Dendritic cell treated with granulocyte-macrophage colony-stimulating factor and Interleukin-4, amounts not matched to agents 40 ng/mL and 50 ng/mL, for 4 days (primary cell): ENCODE measurements around the gene ARHGAP20.

Source experiments
- H3K27ac Mint-ChIP-seq: one replicate; pipeline ENCODE4 v1.8.0; 2022; ENCODE audit warnings: mild to moderate bottlenecking, mixed read lengths
- H3K27me3 Mint-ChIP-seq: one replicate; pipeline ENCODE4 v1.8.0; 2022; ENCODE audit warnings: mild to moderate bottlenecking, mixed read lengths
- H3K36me3 Mint-ChIP-seq: one replicate; pipeline ENCODE4 v1.8.0; 2022; ENCODE audit warnings: low read depth, mixed read lengths
- H3K4me1 Mint-ChIP-seq: one replicate; pipeline ENCODE4 v1.8.0; 2022; ENCODE audit warnings: low read depth, mixed read lengths
- H3K4me3 Mint-ChIP-seq: one replicate; pipeline ENCODE4 v1.8.0; 2022; ENCODE audit warnings: mild to moderate bottlenecking, moderate library complexity, mixed read lengths
- H3K9me3 Mint-ChIP-seq: one replicate; pipeline ENCODE4 v1.8.0; 2022; ENCODE audit warnings: mixed read lengths
- intact Hi-C: fragments of 100-400 bp; cut with micrococcal nuclease; formaldehyde crosslinking; loops from one replicate; pipeline ENCODE4 v1.15.0; 2022

Gene ARHGAP20

DNA sequence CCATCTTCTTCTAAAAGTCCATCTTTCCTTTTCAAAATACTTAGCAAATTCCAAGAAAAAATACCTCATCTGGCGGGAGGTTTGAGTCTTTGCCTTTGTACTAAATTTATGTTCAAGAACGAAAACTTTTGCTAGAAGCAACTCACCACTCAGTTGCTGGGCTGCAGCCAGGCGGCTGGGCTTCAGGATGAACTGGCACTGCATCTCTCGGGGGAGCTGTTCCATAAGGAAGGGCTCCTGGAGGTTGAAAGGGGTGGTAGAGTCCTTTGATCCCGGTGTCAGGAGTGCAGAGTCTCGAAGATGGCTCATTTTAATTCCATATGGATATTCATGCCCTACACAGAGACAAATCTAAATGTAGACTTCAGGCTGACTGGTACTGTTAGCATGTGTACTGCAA is 105.8 kb downstream of the ARHGAP20 start:
- intact Hi-C loops, result no loop called here
- peaks cover 2% of the 10 kb centered on the region for H3K27me3 Mint-ChIP-seq
- H3K4me1 Mint-ChIP-seq, result no peaks in the 10 kb centered on the region
- no peak overlapping the region for H3K4me3 Mint-ChIP-seq
- H3K9me3 Mint-ChIP-seq, result no peaks in the 10 kb centered on the region
- no peak overlapping the region for H3K27ac Mint-ChIP-seq
- no peaks in the 10 kb centered on the region for H3K36me3 Mint-ChIP-seq

DNA sequence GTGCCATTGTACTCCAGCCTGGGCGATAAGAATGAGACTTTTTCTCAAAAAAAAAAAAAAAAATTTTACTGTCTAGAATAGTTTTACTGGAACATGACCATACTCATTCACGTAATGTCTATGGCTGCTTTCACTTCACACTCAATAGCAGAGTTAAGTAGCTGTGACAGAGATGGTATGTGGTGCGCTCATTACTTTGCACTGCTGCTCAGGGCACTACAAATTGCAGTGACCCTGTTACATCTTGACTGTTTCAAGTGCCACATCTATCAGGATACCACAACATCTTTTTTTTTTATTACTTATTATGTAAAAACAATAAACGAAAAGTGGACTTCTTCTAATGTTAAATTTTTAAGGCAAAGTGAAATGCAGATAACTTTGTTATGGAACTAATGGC is 110.3 kb downstream of the ARHGAP20 start:
- no peaks in the 10 kb centered on the region for H3K36me3 Mint-ChIP-seq
- no peak overlapping the region for H3K4me3 Mint-ChIP-seq
- intact Hi-C loops, result no loop called here
- H3K4me1 Mint-ChIP-seq, result no peaks in the 10 kb centered on the region
- H3K9me3 Mint-ChIP-seq, result peaks cover 14% of the 10 kb centered on the region
- H3K27ac Mint-ChIP-seq, result no peak overlapping the region
- peaks cover 2% of the 10 kb centered on the region for H3K27me3 Mint-ChIP-seq

DNA sequence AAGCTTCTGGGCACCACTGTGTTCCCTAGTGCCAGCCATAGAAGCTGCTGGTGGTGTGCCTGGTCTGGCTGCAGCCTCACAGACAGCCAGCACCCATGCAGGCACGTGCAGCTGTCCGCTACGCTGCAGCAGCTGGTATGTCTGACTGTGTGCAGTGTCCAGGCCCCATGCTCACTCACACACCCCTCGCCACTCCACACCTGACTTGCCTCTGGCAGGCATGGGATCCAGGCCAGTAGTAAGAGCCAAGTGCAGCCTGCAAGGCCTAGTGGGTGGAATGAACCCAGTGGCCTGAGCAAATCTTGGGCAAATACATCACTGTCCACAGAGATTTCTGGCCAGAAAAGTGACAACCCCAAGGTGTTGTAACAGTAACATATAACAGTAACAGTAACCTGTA is 111.9 kb downstream of the ARHGAP20 start:
- intact Hi-C loops, result no loop called here
- Mint-ChIP-seq H3K27ac (no peak overlapping the region), H3K4me3 (no peak overlapping the region), H3K4me1 (no peaks in the 10 kb centered on the region), H3K9me3 (peaks cover 14% of the 10 kb centered on the region), H3K27me3 (peaks cover 2% of the 10 kb centered on the region), H3K36me3 (no peaks in the 10 kb centered on the region)

DNA sequence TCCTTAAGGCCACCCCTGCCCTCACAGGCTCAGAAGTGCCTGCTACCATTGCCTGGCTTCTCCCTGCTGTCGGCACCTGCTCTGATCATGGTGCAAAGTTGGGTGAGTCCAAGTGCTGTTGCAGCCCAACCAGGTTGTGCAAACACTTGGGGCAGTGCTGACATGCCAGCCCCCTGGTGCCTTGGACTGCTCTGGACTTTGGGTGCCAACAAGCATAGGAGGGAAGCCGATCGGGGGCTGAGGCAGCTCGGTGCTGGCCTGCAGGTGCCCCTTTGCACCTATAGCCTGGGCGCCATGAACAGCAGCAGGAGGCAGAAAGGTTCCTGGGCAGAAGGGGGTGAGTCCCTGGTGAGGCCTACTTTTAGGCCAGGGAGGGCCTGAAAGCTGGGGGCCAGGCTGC is 113.0 kb downstream of the ARHGAP20 start:
- H3K36me3 Mint-ChIP-seq, result no peaks in the 10 kb centered on the region
- intact Hi-C loops, result no loop called here
- no peaks in the 10 kb centered on the region for H3K27me3 Mint-ChIP-seq

DNA sequence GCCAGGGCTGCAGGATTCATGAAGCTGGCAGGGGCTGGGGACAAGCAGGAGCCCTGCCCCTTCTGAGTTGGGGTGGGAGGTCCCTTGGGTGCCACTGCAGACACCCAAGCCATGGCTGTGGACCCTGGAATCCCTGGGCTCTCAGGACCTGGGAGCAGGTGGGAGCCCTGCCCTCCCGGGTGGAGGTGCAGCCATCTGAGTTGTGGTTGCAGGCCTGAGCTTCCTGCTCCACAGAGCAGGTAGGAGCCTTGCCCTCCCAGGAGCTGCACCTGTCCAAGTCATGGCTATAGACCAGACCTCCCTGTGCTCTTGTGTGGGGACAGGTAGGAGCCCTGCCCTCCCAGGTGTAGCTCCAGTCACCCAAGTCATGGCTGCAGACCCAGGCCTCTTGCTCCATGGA is 113.5 kb downstream of the ARHGAP20 start:
- peaks cover 14% of the 10 kb centered on the region for H3K9me3 Mint-ChIP-seq
- H3K4me1 Mint-ChIP-seq, result no peaks in the 10 kb centered on the region
- H3K36me3 Mint-ChIP-seq, result no peaks in the 10 kb centered on the region
- no peak overlapping the region for H3K27ac Mint-ChIP-seq
- H3K4me3 Mint-ChIP-seq, result no peak overlapping the region
- intact Hi-C loops, result no loop called here
- no peaks in the 10 kb centered on the region for H3K27me3 Mint-ChIP-seq

More for the DNA sequence above, 113.0 kb downstream of the ARHGAP20 start:
- H3K4me1 Mint-ChIP-seq, result no peaks in the 10 kb centered on the region
- peaks cover 14% of the 10 kb centered on the region for H3K9me3 Mint-ChIP-seq
- H3K4me3 Mint-ChIP-seq, result no peak overlapping the region
- H3K27ac Mint-ChIP-seq, result no peak overlapping the region

DNA sequence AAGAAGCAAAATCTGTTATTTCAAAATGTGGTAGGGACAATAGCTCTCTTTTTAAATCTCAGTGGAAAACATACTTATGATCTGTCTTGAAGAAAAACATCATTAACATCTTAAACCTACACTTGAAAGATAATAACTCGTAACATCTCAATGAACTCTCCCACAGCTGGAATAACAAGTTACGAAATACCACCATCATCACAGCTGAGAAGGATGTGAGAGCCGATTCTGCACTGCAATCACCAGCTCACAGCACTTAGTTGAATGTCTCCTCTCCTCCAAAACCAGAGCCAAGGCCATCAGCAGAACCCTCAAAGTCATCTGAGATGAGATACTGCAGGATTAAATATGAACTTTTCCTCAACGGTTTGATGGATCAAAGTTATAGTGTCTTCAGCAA is 124.3 kb downstream of the ARHGAP20 start:
- Mint-ChIP-seq H3K27me3 (no peaks in the 10 kb centered on the region), H3K36me3 (no peaks in the 10 kb centered on the region), H3K27ac (no peak overlapping the region), H3K9me3 (no peaks in the 10 kb centered on the region), H3K4me1 (no peaks in the 10 kb centered on the region), H3K4me3 (no peak overlapping the region)
- intact Hi-C loops, result no loop called here

DNA sequence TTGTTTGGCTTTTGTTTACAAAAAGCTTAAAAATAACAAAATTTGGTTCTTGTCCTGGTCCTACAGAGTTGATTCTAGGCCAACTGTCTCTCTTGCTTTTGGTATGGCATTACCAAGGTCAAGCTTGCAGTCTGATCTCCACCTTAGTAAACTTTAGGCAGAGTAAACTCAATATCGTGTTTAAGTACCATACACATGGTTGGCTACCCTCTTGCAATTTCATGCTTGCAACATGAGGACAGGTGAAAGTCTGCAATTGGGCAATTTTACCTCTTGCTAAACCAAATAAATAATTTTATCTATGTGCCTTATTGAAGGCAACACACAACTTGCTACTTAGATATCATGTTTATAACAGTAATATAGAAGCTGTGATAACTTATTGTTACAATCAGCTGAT is 125.1 kb downstream of the ARHGAP20 start:
- intact Hi-C loops, result no loop called here
- Mint-ChIP-seq H3K4me3 (no peak overlapping the region), H3K27me3 (no peaks in the 10 kb centered on the region), H3K9me3 (no peaks in the 10 kb centered on the region), H3K4me1 (no peaks in the 10 kb centered on the region), H3K36me3 (no peaks in the 10 kb centered on the region), H3K27ac (no peak overlapping the region)

DNA sequence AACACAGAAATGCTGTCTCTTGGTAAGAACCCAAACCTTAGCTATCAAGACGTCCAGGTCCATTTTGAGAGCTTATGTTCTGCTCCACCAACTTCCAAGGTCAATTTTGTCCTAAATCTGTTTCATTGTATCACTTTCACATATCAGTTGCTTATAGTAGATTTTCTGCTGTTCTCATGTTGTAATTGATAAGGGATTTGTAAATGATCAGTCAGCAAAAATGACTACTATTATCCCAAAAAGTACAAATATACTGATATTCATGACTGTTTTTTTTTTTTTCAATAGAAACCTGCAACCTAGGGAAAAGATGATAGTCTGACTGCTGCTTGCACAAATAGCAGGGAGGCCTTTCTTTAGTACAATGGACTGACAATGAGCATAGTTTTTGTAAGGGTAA is 128.1 kb downstream of the ARHGAP20 start:
- H3K27ac Mint-ChIP-seq, result no peak overlapping the region
- H3K27me3 Mint-ChIP-seq, result no peaks in the 10 kb centered on the region
- H3K4me3 Mint-ChIP-seq, result no peak overlapping the region
- H3K36me3 Mint-ChIP-seq, result no peaks in the 10 kb centered on the region
- H3K9me3 Mint-ChIP-seq, result no peaks in the 10 kb centered on the region
- intact Hi-C loops, result no loop called here
- no peaks in the 10 kb centered on the region for H3K4me1 Mint-ChIP-seq

DNA sequence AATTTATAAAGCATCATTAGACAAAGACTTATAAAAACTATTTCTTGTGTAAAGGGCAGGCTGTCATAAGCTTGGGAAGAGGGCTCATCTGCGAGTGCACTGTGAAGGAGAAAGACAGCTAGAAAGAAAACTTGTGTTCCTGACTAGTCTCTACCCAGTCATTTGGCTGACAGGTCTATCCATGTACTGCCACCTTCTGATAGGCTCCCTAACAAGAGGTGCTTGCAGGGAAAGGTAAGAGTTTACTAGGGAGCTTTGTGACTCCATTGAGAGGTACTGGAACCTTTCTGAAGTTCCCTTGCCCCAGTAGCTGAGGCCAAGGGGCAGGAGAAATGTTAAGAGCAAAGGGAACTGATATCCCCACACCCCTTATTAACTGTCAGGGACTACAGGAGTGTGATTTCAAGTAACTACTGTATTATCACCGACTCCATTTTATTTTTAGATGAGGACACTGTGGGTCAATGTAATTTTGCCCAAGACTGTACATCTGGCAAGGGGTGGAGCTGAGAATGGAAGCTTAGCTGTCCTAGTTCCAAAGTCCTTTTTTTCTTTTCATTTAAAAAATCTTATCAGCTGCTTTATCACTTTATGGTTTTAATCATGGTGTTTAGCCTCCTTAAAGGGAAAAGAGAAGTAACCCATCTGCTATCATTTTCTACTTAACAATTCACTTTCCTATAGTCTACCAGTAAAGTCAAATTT is 129.4 kb downstream of the ARHGAP20 start:
- no peak overlapping the region for H3K4me3 Mint-ChIP-seq
- intact Hi-C loops, result no loop called here

DNA sequence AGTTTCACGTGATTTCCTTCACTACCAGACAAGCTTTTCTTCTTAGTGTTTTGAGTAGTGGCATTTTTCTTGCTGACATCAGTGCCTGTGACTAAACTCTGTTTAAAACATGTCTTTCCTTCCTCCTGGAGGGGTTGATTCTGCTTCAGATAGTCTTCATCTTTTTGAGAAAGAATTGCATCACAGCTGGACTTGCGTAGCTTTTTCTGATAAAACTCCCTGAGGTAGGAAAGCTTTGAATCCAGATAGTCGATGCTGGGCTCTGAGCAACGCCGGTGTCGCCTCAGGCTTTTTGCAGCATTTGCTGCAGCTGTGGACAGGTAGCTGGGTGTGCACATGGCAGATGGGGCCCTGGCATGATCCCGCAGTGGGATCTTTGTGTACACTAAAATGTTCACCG is 131.7 kb downstream of the ARHGAP20 start:
- H3K4me3 Mint-ChIP-seq, result no peak overlapping the region
- H3K4me1 Mint-ChIP-seq, result no peaks in the 10 kb centered on the region
- H3K27me3 Mint-ChIP-seq, result no peaks in the 10 kb centered on the region
- H3K9me3 Mint-ChIP-seq, result no peaks in the 10 kb centered on the region
- intact Hi-C loops, result no loop called here
- H3K36me3 Mint-ChIP-seq, result no peaks in the 10 kb centered on the region
- no peak overlapping the region for H3K27ac Mint-ChIP-seq

More for the DNA sequence above, 129.4 kb downstream of the ARHGAP20 start:
- Mint-ChIP-seq H3K36me3 (no peaks in the 10 kb centered on the region), H3K27ac (no peak overlapping the region), H3K4me1 (no peaks in the 10 kb centered on the region), H3K9me3 (no peaks in the 10 kb centered on the region), H3K27me3 (no peaks in the 10 kb centered on the region)

DNA sequence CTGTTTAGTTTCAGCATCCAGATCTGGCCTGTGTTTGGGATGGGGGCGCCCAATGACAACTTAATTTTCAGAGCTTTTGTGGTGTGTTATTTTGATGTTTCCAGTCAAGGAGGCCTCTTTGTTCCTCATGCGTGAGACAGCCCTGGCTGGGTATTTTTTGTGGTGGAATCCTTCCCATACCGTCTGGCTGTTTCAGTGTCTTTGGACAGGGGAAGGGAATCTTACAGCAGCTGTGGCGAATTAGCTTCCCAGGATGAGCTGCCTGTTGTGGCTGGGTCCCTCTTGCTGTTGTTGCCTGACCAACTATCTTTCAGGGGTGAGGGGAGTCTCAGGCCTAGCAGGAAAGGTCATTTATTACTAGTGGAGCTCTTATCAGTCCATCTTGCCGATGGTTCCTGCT is 138.8 kb downstream of the ARHGAP20 start:
- H3K27ac Mint-ChIP-seq, result no peak overlapping the region

DNA sequence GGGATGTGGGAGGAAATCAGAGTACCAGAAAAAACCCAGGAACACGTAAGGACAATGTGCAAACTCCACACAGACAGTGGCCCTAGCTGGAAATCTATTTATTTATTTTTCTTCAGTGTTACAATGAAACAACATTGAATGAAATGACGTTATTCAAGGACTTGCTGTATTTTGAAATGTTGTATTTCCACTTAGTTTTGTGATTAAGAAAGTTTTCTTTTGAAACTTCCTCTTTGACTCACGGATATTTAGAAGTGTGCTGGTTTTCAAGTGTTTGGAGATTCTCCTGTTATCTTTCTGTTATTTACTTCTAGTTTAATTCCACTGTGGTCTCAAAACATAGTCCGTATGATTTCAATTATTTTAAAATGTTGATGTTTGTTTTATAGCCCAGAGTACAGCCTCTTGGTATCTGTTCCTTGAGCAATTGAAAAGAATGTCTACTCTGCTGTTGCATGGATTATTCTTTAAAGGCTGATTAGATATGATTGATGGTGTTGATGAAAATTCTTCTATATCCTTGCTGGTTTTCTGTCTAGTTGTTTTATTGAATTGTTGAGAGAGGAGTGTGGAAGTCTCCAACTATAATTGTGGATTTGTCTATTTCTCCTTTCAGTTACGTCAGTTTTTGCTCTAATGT is 141.0 kb downstream of the ARHGAP20 start:
- no peaks in the 10 kb centered on the region for H3K27me3 Mint-ChIP-seq
- H3K27ac Mint-ChIP-seq, result no peak overlapping the region
- intact Hi-C loops, result no loop called here
- no peaks in the 10 kb centered on the region for H3K36me3 Mint-ChIP-seq
- no peaks in the 10 kb centered on the region for H3K9me3 Mint-ChIP-seq
- H3K4me1 Mint-ChIP-seq, result peaks cover 11% of the 10 kb centered on the region
- no peak overlapping the region for H3K4me3 Mint-ChIP-seq

More for the DNA sequence above, 138.8 kb downstream of the ARHGAP20 start:
- intact Hi-C loops, result no loop called here
- Mint-ChIP-seq H3K9me3 (no peaks in the 10 kb centered on the region), H3K36me3 (no peaks in the 10 kb centered on the region), H3K4me1 (peaks cover 11% of the 10 kb centered on the region), H3K27me3 (no peaks in the 10 kb centered on the region), H3K4me3 (no peak overlapping the region)

DNA sequence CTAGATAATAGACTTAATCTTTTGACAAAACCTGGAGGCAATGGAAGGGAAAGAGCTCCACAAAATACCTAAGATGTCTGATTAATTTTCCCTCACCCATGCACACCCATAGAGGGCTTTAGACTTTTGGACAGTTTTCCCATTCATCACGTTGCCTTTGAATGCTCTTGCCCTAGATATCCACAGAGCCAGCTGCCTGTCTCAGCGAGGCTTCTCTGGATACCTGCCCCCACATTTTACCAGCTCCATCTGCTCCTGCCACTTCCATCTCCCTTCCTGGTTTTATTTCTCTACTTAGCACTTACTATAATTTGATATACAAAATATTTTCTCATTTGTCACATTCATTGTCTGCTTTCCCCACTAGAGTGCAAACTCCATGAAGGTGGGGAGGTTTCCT is 145.7 kb downstream of the ARHGAP20 start:
- Mint-ChIP-seq H3K36me3 (no peaks in the 10 kb centered on the region), H3K9me3 (no peaks in the 10 kb centered on the region), H3K4me3 (no peak overlapping the region), H3K27me3 (no peaks in the 10 kb centered on the region), H3K4me1 (peaks cover 15% of the 10 kb centered on the region), H3K27ac (no peak overlapping the region)
- intact Hi-C loops, result no loop called here

DNA sequence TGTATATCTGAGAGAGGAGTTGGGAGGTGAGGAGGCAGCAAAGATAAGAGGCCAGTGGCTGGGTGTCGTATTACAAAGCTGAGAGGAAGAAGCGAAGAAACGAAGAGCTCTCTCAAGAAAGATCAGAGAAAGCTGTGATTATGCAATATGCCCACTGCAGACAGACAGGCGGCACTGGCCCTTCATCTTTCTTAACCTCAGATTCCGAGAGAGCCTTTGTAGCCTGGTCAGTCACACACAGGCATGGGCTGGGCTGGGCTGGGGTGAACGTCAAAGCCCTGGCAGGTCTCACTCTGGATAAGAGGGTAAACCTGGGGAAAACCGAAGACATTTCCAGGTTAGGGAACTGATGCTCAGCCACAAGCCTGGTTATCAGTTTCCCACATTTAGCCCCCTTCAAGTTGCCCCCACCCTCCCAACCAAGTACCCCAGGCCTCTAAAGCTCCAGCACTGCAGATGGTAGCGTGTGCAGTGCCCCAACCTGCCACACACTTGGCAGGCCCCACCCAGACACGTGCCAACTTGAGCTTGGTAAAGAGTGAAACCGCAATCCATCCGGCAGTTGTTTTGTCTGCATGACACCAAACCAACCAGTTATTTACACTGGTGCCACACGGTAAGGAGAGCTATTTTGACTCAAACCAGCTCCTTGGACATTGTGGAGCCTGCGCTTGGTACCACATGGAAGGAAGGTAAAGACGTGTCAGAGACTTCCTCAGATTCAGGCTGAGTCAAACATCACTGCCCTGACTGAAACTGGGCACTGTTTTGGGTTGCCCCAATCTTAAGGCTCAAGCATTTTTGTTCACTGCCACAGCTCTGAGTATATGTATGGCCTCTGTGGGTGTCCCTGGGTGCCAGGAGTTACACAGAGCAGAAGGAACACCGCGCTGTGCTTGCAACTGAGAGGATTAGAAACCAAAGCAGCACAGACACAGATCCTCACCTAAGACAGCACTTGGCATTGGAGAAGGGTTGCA is 146.6 kb downstream of the ARHGAP20 start:
- no peak overlapping the region for H3K4me3 Mint-ChIP-seq
- H3K36me3 Mint-ChIP-seq, result no peaks in the 10 kb centered on the region
- H3K9me3 Mint-ChIP-seq, result no peaks in the 10 kb centered on the region
- H3K4me1 Mint-ChIP-seq, result peaks cover 6% of the 10 kb centered on the region
- H3K27ac Mint-ChIP-seq, result no peak overlapping the region
- intact Hi-C loops, result no loop called here
- H3K27me3 Mint-ChIP-seq, result no peaks in the 10 kb centered on the region
